ENCODE data around the gene MALT1.

MALT1 gene

DNA sequence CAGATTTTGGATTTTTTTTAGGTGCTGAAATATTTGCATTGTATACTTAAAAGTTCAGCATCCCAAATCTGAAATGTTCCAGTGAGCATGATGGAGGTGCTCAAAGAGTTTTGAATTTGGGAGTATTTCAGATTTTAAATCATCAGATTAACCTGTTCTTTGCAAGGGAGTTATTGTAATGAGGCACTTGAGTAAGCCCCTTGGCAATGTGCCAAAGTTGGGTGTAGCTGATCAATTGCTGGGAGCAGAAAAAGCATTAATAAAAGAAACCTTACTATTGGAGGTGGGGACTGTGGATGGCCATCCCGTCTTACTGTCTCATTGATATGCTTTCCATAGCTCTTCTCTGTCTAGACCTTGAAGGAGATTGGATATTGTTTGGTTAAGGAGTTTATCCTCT lies 28.3 kb downstream of the MALT1 start:
- Histone ChIP-seq H3K4me2 (no peak overlapping the region), H3K27me3 (no peaks in the 10 kb centered on the region), H4K20me1 (peaks cover 0 to 42% (median 6%) of the 10 kb centered on the region in 11 experiments; a peak in 7 of 22 replicates), H3K4me1 (no peaks in the 10 kb centered on the region), H3K9ac (no peak overlapping the region), H3K27ac (no peak overlapping the region), H3K4me3 (no peak overlapping the region), H3K9me3 (replicated peaks in 1 of 11) (peaks cover 0 to 11% (median 5%) of the 10 kb centered on the region in 11 experiments; a peak in 11 of 22 replicates), H3K36me3 (peaks cover 95 to 100% (median 99%) of the 10 kb centered on the region in 11 experiments)
- no peak for TF ChIP-seq Cebpa-rat (IDR thresholded peaks at IDR 0.05)

- Histone ChIP-seq H3K27ac (no peak overlapping the region), H3K4me3 (no peak overlapping the region), H3K9me3 (replicated peaks in 1 of 11) (peaks cover 0 to 15% (median 8%) of the 10 kb centered on the region in 11 experiments; a peak in 11 of 22 replicates), H3K27me3 (no peaks in the 10 kb centered on the region), H4K20me1 (peaks cover 0 to 35% (median 0%) of the 10 kb centered on the region in 11 experiments; a peak in 7 of 22 replicates), H3K4me2 (no peak overlapping the region), H3K36me3 (peaks cover 94 to 99% (median 98%) of the 10 kb centered on the region in 11 experiments), H3K9ac (no peak overlapping the region), H3K4me1 (no peaks in the 10 kb centered on the region)
- no peak for TF ChIP-seq Cebpa-rat (IDR thresholded peaks at IDR 0.05)
Measured at GRCh38 chr18:58700209-58700608, 28.9 kb downstream of the MALT1 start.

DNA sequence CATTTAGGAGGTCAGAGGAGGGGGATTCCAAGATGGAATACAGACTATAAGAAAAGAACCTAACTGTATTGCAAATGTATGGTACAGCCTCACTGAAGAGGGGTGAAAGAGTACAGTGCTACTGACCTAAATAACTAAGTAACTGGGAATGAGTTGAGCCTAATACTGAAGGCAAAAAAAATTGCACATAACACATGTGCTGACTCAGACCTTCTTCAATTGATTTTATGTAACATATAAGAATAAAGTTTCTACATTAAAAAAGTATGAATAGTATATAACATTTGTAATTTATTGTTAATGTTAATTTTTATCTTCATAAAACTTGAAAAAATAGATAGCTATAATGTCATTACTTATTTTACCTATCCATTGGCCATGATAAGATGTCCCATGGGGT lies 41.7 kb downstream of the MALT1 start:
- H3K9ac ChIP-seq: no peak overlapping the region
- peaks cover 48 to 99% (median 67%) of the 10 kb centered on the region in 11 experiments for H3K36me3 ChIP-seq
- no peak overlapping the region for H3K4me3 ChIP-seq
- no peak overlapping the region for H3K27ac ChIP-seq
- H3K27me3 ChIP-seq: no peaks in the 10 kb centered on the region
- H4K20me1 ChIP-seq: peaks cover 0 to 7% (median 0%) of the 10 kb centered on the region in 11 experiments; a peak in 3 of 22 replicates
- no peaks in the 10 kb centered on the region for H3K9me3 ChIP-seq (replicated peaks in 1 of 11)
- no peak overlapping the region for H3K4me2 ChIP-seq
- no peak for TF ChIP-seq Cebpa-rat (IDR thresholded peaks at IDR 0.05)
- H3K4me1 ChIP-seq: peaks cover 13 to 33% (median 22%) of the 10 kb centered on the region in 10 experiments

DNA sequence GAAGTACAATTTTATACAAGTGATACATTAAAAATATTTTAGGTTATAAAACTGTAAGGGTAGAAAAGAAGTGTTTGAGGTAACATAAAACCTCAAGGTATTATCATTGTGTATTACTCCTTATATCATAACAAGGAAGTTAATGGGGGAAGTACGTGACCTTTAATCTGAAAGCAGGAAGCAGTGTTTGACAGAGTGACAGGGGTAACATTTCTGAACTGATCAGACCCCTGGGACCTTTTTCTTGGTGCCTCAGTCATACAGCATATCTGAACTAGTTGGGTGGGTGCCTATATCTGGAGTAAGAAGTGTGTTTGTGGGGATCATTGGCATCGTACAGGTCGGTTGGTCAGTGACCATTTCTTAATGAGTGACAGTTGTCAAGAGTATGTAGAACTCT lies 43.0 kb downstream of the MALT1 start:
- peaks cover 13 to 33% (median 22%) of the 10 kb centered on the region in 10 experiments for H3K4me1 ChIP-seq
- no peak for TF ChIP-seq Cebpa-rat (IDR thresholded peaks at IDR 0.05)
- no peak overlapping the region for H3K9ac ChIP-seq
- no peak overlapping the region for H3K4me3 ChIP-seq
- H4K20me1 ChIP-seq: peaks cover 0 to 12% (median 0%) of the 10 kb centered on the region in 11 experiments; a peak in 1 of 22 replicates
- H3K27me3 ChIP-seq: no peaks in the 10 kb centered on the region
- no peaks in the 10 kb centered on the region for H3K9me3 ChIP-seq (replicated peaks in 1 of 11)
- peak overlapping the region in 6 of 11 experiments; percentile 18 to 64 (median 30); a peak in 7 of 22 replicates for H3K4me2 ChIP-seq
- no peak overlapping the region for H3K27ac ChIP-seq
- H3K36me3 ChIP-seq: peaks cover 57 to 99% (median 70%) of the 10 kb centered on the region in 11 experiments

- Histone ChIP-seq H3K4me3 (no peak overlapping the region), H3K27me3 (no peaks in the 10 kb centered on the region), H3K4me1 (peaks cover 13 to 33% (median 22%) of the 10 kb centered on the region in 10 experiments), H3K27ac (no peak overlapping the region), H3K9me3 (replicated peaks in 1 of 11) (no peaks in the 10 kb centered on the region), H3K4me2 (peak overlapping the region in 6 of 11 experiments; percentile 19 to 64 (median 32); a peak in 10 of 22 replicates), H4K20me1 (peaks cover 0 to 16% (median 0%) of the 10 kb centered on the region in 11 experiments; a peak in 1 of 22 replicates), H3K36me3 (peaks cover 55 to 99% (median 69%) of the 10 kb centered on the region in 11 experiments), H3K9ac (no peak overlapping the region)
- TF ChIP-seq Cebpa-rat (IDR thresholded peaks at IDR 0.05): no peak
Measured at GRCh38 chr18:58714821-58715220, 43.6 kb downstream of the MALT1 start.

GRCh38 chr18:58715540-58715939 lies 44.3 kb downstream of the MALT1 start:
- no peaks in the 10 kb centered on the region for H3K27me3 ChIP-seq
- peaks cover 0 to 16% (median 0%) of the 10 kb centered on the region in 11 experiments; a peak in 1 of 22 replicates for H4K20me1 ChIP-seq
- peaks cover 13 to 33% (median 22%) of the 10 kb centered on the region in 10 experiments for H3K4me1 ChIP-seq
- peak overlapping the region in 10 of 11 experiments; percentile 1 to 64 (median 20); a peak in 12 of 22 replicates for H3K4me2 ChIP-seq
- no peaks in the 10 kb centered on the region for H3K9me3 ChIP-seq (replicated peaks in 1 of 11)
- H3K27ac ChIP-seq: no peak overlapping the region
- peaks cover 48 to 99% (median 70%) of the 10 kb centered on the region in 11 experiments for H3K36me3 ChIP-seq
- no peak overlapping the region for H3K4me3 ChIP-seq
- no peak overlapping the region for H3K9ac ChIP-seq
- no peak for TF ChIP-seq Cebpa-rat (IDR thresholded peaks at IDR 0.05)

DNA sequence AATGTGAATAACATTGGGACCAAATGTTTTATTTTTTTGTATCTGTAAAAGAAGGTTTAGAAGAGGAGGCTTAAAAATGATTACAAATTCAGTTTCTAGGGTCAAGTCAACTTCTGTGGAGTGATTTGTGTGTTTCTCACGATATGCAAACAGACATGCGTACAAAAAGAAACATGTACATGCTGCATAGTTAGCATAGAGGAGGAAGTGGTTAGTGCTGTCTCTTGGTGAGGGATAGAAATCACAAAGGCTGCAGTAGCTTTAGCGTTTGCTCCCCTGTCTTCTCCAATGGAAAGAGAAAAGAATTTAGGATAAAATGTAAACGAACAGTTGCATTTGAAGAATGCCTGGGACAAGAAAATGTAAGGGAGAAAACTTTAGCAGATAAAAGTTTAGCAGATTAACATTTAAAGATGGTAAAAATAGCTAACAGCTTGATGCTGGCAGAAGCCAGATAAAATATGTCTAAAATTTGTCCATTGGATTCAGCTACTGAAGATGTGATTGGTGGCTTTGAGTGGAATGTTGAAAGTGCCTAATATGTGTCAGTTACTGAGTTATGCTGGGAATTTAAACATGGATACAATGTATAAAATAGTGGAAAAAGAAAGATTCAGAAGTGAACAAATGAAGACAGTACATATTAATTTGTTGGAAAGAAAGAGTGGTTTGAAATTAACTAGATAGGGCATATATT lies 44.9 kb downstream of the MALT1 start:
- Histone ChIP-seq H3K27ac (no peak overlapping the region), H3K36me3 (peaks cover 45 to 99% (median 72%) of the 10 kb centered on the region in 11 experiments), H3K9ac (no peak overlapping the region), H3K4me1 (peaks cover 13 to 33% (median 22%) of the 10 kb centered on the region in 10 experiments), H3K4me2 (peak overlapping the region in 8 of 11 experiments; percentile 1 to 64 (median 16); a peak in 7 of 22 replicates), H4K20me1 (peaks cover 0 to 16% (median 0%) of the 10 kb centered on the region in 11 experiments; a peak in 2 of 22 replicates), H3K4me3 (no peak overlapping the region), H3K9me3 (replicated peaks in 1 of 11) (no peaks in the 10 kb centered on the region), H3K27me3 (no peaks in the 10 kb centered on the region)
- TF ChIP-seq Cebpa-rat (IDR thresholded peaks at IDR 0.05): no peak

DNA sequence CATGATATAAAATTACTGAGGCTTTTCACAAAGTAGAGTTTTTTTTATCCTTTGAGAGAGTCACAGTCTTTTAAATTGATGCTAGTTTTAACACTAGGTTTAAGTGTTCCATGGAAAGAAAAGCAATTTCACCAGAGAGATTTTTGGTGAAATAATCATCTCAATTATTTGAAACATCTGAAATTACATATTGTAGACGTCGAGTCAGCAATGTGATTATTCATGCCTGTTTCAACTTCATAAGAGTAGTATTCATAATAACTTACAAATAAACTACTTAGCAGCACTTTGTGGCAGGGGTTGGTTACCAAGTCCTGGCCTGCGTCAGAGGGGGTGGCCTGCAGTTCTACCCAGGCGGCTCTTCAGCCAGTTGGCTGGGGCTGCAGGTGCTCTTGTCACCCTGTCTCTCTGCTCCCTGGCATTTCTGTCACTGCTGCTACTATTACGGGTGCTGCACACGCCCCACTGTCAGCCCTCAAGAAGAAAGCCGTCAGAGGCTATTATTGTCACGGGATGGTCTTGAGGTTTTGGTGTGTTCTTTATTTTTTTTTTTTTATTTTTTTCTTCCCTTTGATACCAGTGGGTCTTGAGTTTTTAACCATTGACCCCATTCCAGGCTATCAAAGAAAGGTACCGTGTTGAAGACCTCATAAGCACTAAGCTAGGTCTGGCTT lies 50.4 kb downstream of the MALT1 start:
- H3K9me3 ChIP-seq (replicated peaks in 1 of 11): no peaks in the 10 kb centered on the region
- no peak overlapping the region for H3K4me3 ChIP-seq
- TF ChIP-seq Cebpa-rat (IDR thresholded peaks at IDR 0.05): no peak
- H3K27me3 ChIP-seq: no peaks in the 10 kb centered on the region
- no peak overlapping the region for H3K4me2 ChIP-seq
- H3K9ac ChIP-seq: no peak overlapping the region
- no peak overlapping the region for H3K27ac ChIP-seq
- H4K20me1 ChIP-seq: peaks cover 0 to 16% (median 0%) of the 10 kb centered on the region in 11 experiments; a peak in 4 of 22 replicates
- H3K36me3 ChIP-seq: peaks cover 59 to 100% (median 85%) of the 10 kb centered on the region in 11 experiments
- H3K4me1 ChIP-seq: peaks cover 0 to 5% (median 0%) of the 10 kb centered on the region in 10 experiments; a peak in 1 of 20 replicates
